ENCODE results near the gene CNN1. TPM values are rescaled to one million over a fixed set of nuclear protein-coding genes. Genes with fewer than 3 reads are reported as not detected.
"Not testable (repeated sequence)": the region's sequence is repeated elsewhere in the genome, so short reads cannot be mapped to it uniquely, and the experiment has no call there.

Gene CNN1
- total and polyA plus RNA-seq, 4 donors: 406 to 1,055 (median 558) TPM

DNA sequence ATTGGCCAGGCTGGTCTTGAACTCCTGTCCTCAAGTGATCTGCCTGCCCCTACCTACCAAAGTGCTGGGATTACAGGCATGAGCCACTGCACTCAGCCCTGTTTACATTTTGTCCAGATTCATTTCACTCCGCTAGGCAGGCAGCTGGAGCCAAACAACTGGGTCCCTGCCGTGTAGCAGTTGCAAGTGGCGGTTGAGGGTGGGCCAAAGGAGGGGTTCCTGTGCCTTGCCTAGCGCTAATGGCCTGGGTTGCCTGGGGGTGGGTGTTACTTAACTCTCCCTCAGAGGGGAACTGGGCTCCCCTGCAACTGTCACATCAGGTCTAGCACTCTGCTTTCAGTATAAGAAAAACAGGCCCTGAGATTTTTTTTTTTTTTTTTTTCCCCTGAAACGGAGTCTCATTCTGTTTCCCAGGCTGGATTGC lies 31.4 kb downstream of the CNN1 start:
- no peak overlapping the region for H3K27ac ChIP-seq (ENCODE audit: low read depth in 1 of 2, low read length in 2 of 2)
- H3K4me3 ChIP-seq (ENCODE audit: low read length in 2 of 2): no peak overlapping the region
- 67 to 70% methylated on average over 5 of the region's 5 CpGs for WGBS, 2 donors
- H3K36me3 ChIP-seq (ENCODE audit: control insufficient read depth in 1 of 2, insufficient read depth in 2 of 2, low read length in 1 of 2): no peaks in the 10 kb centered on the region
- no peaks in the 10 kb centered on the region for H3K9me3 ChIP-seq (ENCODE audit: control insufficient read depth, low read length)
- H3K27me3 ChIP-seq (ENCODE audit: control insufficient read depth in 1 of 2, insufficient read depth in 2 of 2, low read length in 1 of 2): no peaks in the 10 kb centered on the region
- ATAC-seq (ENCODE audit: low FRiP score) (no peak), DNase-seq (no peak)
- intact Hi-C loops (cut with DNase I): no loop called here
- no peaks in the 10 kb centered on the region for H3K4me1 ChIP-seq (ENCODE audit: control insufficient read depth in 1 of 2, insufficient read depth in 2 of 2, low read length in 2 of 2)

DNA sequence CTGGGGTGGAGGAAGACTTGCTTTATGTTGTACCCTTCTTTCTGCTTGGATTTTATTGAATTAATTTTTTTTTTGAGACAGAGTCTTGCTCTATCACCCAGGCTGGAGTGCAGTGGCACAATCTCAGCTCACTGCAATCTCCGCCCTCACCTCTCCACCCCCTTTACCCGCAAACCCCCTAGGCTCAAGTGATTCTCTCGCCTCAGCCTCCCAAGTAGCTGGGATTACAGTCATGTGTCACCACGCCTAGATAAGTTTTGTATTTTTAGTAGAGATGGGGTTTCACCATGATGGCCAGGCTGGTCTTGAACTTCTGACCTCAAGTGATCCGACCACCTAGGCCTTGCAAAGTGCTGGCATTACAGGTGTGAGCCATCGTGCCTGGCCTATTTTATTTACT lies 34.7 kb downstream of the CNN1 start:
- H3K27me3 ChIP-seq (ENCODE audit: control insufficient read depth in 1 of 2, insufficient read depth in 2 of 2, low read length in 1 of 2); ATAC-seq (ENCODE audit: low FRiP score); H3K36me3 ChIP-seq (ENCODE audit: control insufficient read depth in 1 of 2, insufficient read depth in 2 of 2, low read length in 1 of 2); H3K4me1 ChIP-seq (ENCODE audit: control insufficient read depth in 1 of 2, insufficient read depth in 2 of 2, low read length in 2 of 2); H3K4me3 ChIP-seq (ENCODE audit: low read length in 2 of 2); intact Hi-C loops (cut with DNase I); H3K9me3 ChIP-seq (ENCODE audit: control insufficient read depth, low read length); DNase-seq; H3K27ac ChIP-seq (ENCODE audit: low read depth in 1 of 2, low read length in 2 of 2): not testable (repeated sequence)
- 80 to 85% methylated on average over 6 of the region's 6 CpGs for WGBS, 2 donors

GRCh38 chr19:11573763-11574162 lies 35.1 kb downstream of the CNN1 start:
- DNase-seq; H3K9me3 ChIP-seq (ENCODE audit: control insufficient read depth, low read length); H3K36me3 ChIP-seq (ENCODE audit: control insufficient read depth in 1 of 2, insufficient read depth in 2 of 2, low read length in 1 of 2); H3K27ac ChIP-seq (ENCODE audit: low read depth in 1 of 2, low read length in 2 of 2); intact Hi-C loops (cut with DNase I); H3K4me1 ChIP-seq (ENCODE audit: control insufficient read depth in 1 of 2, insufficient read depth in 2 of 2, low read length in 2 of 2); ATAC-seq (ENCODE audit: low FRiP score); H3K4me3 ChIP-seq (ENCODE audit: low read length in 2 of 2); H3K27me3 ChIP-seq (ENCODE audit: control insufficient read depth in 1 of 2, insufficient read depth in 2 of 2, low read length in 1 of 2): not testable (repeated sequence)
- WGBS, 2 donors: 90 to 95% methylated on average over 4 of the region's 4 CpGs

- H3K36me3 ChIP-seq (ENCODE audit: control insufficient read depth in 1 of 2, insufficient read depth in 2 of 2, low read length in 1 of 2): no peaks in the 10 kb centered on the region
- H3K4me1 ChIP-seq (ENCODE audit: control insufficient read depth in 1 of 2, insufficient read depth in 2 of 2, low read length in 2 of 2): no peaks in the 10 kb centered on the region
- H3K27ac ChIP-seq (ENCODE audit: low read depth in 1 of 2, low read length in 2 of 2): no peak overlapping the region
- no peak overlapping the region for H3K4me3 ChIP-seq (ENCODE audit: low read length in 2 of 2)
- ATAC-seq (ENCODE audit: low FRiP score) (no peak), DNase-seq (no peak)
- 88 to 92% methylated on average over 8 to 9 of the region's 9 CpGs for WGBS, 2 donors
- intact Hi-C loops (cut with DNase I): no loop called here
- no peaks in the 10 kb centered on the region for H3K9me3 ChIP-seq (ENCODE audit: control insufficient read depth, low read length)
- no peaks in the 10 kb centered on the region for H3K27me3 ChIP-seq (ENCODE audit: control insufficient read depth in 1 of 2, insufficient read depth in 2 of 2, low read length in 1 of 2)
Observed at GRCh38 chr19:11574689-11575088, 36.0 kb downstream of the CNN1 start.

DNA sequence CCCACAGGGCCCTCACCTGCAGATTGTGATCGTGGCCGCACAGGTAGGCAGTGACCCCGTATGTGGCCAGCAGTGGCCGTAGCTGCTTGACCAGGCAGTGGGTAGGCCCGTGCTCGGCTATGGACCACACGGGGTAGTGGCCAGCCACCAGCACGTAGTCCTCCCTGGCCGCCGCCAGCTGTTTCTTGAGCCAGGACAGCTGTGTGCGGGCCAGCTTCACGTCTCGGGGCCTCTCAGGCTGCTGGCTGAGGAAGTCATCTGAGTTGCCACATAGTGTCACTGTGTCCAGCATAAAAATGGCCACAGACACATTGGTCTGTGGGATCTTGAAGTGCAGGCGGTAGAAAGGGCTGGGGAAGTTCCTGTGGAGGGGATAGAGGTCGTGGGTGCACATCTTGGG lies 37.6 kb downstream of the CNN1 start:
- no peak for ATAC-seq (ENCODE audit: low FRiP score)
- Histone ChIP-seq H3K4me1 (ENCODE audit: control insufficient read depth in 1 of 2, insufficient read depth in 2 of 2, low read length in 2 of 2) (no peaks in the 10 kb centered on the region), H3K27me3 (ENCODE audit: control insufficient read depth in 1 of 2, insufficient read depth in 2 of 2, low read length in 1 of 2) (no peaks in the 10 kb centered on the region), H3K4me3 (ENCODE audit: low read length in 2 of 2) (no peak overlapping the region), H3K36me3 (ENCODE audit: control insufficient read depth in 1 of 2, insufficient read depth in 2 of 2, low read length in 1 of 2) (no peaks in the 10 kb centered on the region), H3K27ac (ENCODE audit: low read depth in 1 of 2, low read length in 2 of 2) (no peak overlapping the region), H3K9me3 (ENCODE audit: control insufficient read depth, low read length) (no peaks in the 10 kb centered on the region)
- 92 to 93% methylated on average over 15 of the region's 15 CpGs for WGBS, 2 donors
- DNase-seq: no peak
- intact Hi-C loops (cut with DNase I): no loop called here

DNA sequence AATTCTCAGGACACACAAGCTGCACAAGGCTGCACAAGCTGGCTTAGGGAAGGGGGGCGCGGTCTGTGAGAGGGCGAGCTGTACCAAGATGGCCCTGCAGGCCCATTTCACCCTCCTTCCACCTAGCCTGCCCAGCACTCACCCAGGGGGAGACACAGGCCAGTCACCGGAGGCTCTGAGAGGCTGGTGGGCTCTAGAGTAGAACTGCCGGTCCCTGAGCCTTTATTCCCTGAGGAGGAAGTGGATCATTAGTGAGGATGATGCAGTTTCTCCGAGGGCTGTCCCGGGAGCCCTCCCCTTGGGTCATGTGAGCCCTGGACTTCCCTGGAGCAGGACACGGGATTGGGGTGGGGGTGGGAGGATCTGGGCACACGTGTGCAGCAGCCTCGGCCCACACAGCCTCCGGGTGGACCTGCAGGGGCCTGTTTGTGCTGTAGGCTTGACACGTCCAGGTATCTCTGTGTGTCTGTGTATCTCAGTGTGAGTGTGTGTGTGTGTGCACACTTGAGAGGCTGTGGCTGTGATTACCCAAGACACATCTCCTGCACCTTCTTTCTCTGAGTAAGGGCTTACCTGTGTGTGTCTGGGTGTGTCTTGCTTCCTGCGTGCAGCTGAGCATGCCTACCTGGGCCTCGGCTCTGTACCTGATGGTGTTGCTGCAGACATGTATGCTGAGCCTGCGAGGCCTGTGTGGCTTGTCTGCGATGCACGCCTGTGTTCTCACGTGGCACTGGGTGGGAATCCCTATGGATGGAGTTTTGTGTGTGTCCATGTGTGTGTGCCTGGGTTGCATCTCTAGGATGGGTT lies 39.0 kb downstream of the CNN1 start, which contains the start of gene ACP5:
TSS of gene ACP5 (minus strand) at position 195 of the 807 bp plus-strand sequence. CDS start 328 bp downstream, outside the sequence.
- no peak within 1 kb of the TSS for H3K4me3 ChIP-seq (ENCODE audit: low read length in 2 of 2)
- no peaks in the 10 kb centered on the region for H3K9me3 ChIP-seq (ENCODE audit: control insufficient read depth, low read length)
- H3K4me1 ChIP-seq (ENCODE audit: control insufficient read depth in 1 of 2, insufficient read depth in 2 of 2, low read length in 2 of 2): no peaks in the 10 kb centered on the region
- H3K27ac ChIP-seq (ENCODE audit: low read depth in 1 of 2, low read length in 2 of 2): no peak within 1 kb of the TSS
- peak in 1 of 2 donors; percentile 63 for DNase-seq
- WGBS, 2 donors: 76 to 78% methylated on average over 18 of the region's 18 CpGs
- no peaks in the 10 kb centered on the region for H3K36me3 ChIP-seq (ENCODE audit: control insufficient read depth in 1 of 2, insufficient read depth in 2 of 2, low read length in 1 of 2)
- ATAC-seq (ENCODE audit: low FRiP score): no peak
- intact Hi-C loops (cut with DNase I): no loop called here
- H3K27me3 ChIP-seq (ENCODE audit: control insufficient read depth in 1 of 2, insufficient read depth in 2 of 2, low read length in 1 of 2): no peaks in the 10 kb centered on the region

- Histone ChIP-seq H3K4me1 (ENCODE audit: control insufficient read depth in 1 of 2, insufficient read depth in 2 of 2, low read length in 2 of 2) (no peaks in the 10 kb centered on the region), H3K9me3 (ENCODE audit: control insufficient read depth, low read length) (no peaks in the 10 kb centered on the region), H3K4me3 (ENCODE audit: low read length in 2 of 2) (no peak overlapping the region), H3K36me3 (ENCODE audit: control insufficient read depth in 1 of 2, insufficient read depth in 2 of 2, low read length in 1 of 2) (no peaks in the 10 kb centered on the region), H3K27ac (ENCODE audit: low read depth in 1 of 2, low read length in 2 of 2) (no peak overlapping the region), H3K27me3 (ENCODE audit: control insufficient read depth in 1 of 2, insufficient read depth in 2 of 2, low read length in 1 of 2) (no peaks in the 10 kb centered on the region)
- ATAC-seq (ENCODE audit: low FRiP score) (peak; percentile 30), DNase-seq (peak in 1 of 2 donors; percentile 86)
- WGBS, 2 donors: 16 to 19% methylated on average over 49 to 62 of the region's 62 CpGs
- intact Hi-C loops (cut with DNase I): no loop called here
Observed at GRCh38 chr19:11578258-11579142, 39.8 kb downstream of the CNN1 start.

- Histone ChIP-seq H3K27ac (ENCODE audit: low read depth in 1 of 2, low read length in 2 of 2) (no peak overlapping the region), H3K36me3 (ENCODE audit: control insufficient read depth in 1 of 2, insufficient read depth in 2 of 2, low read length in 1 of 2) (no peaks in the 10 kb centered on the region), H3K27me3 (ENCODE audit: control insufficient read depth in 1 of 2, insufficient read depth in 2 of 2, low read length in 1 of 2) (no peaks in the 10 kb centered on the region), H3K4me3 (ENCODE audit: low read length in 2 of 2) (no peak overlapping the region), H3K9me3 (ENCODE audit: control insufficient read depth, low read length) (no peaks in the 10 kb centered on the region), H3K4me1 (ENCODE audit: control insufficient read depth in 1 of 2, insufficient read depth in 2 of 2, low read length in 2 of 2) (no peaks in the 10 kb centered on the region)
- ATAC-seq (ENCODE audit: low FRiP score): no peak
- DNase-seq: no peak
- WGBS, 2 donors: 70 to 71% methylated on average over 4 of the region's 4 CpGs
- intact Hi-C loops (cut with DNase I): no loop called here
Observed at GRCh38 chr19:11580116-11580515, 41.5 kb downstream of the CNN1 start.
